Peyer's patch (tissue), 4 donors: ENCODE results near the gene XRRA1.

Experiments used
- CTCF ChIP-seq, 6 experiments: fragments of 450-650 bp in 4 of 6; fragments of 200-600 bp in 2 of 6; sonication (generic) in 1 of 6; IDR thresholded peaks; one replicate each; pipeline ENCODE4 v1.5.1; 2017 to 2019; ENCODE audit warnings: antibody characterized with exemption in 6 of 6, mild to moderate bottlenecking in 3 of 6, moderate library complexity in 1 of 6
- POLR2A ChIP-seq, 2 donors: fragments of 450-650 bp; IDR thresholded peaks; one replicate each; pipeline ENCODE4 v1.5.1; 2017; ENCODE audit warnings: antibody characterized with exemption in 2 of 2, mild to moderate bottlenecking in 2 of 2, moderate library complexity in 2 of 2

- no peak for TF ChIP-seq POLR2A (IDR thresholded peaks at IDR 0.05)
- TF ChIP-seq CTCF (IDR thresholded peaks at IDR 0.05): no peak
These were observed 52.6 kb downstream of the XRRA1 start for GRCh38 chr11:74896311-74896710.
